GM18507 (cell line): ENCODE measurements around the gene TAB3.

Source experiments
- DNase-seq: peaks from one replicate; pipeline ENCODE4 v3.0.0; 2011; ENCODE audit warnings: low read depth; ENCODE audit not compliant: insufficient read length; ENCODE audit errors: extremely low spot score
- FAIRE-seq: peaks from 2 replicates; lab custom pipeline; 2011; peaks lifted over from hg19 to GRCh38; lab: Jason Lieb, UNC

TAB3 gene

GRCh38 chrX:30887721-30888120 is 1.3 kb downstream of the TAB3 start:
- FAIRE-seq (no peak), DNase-seq (no peak)

DNA sequence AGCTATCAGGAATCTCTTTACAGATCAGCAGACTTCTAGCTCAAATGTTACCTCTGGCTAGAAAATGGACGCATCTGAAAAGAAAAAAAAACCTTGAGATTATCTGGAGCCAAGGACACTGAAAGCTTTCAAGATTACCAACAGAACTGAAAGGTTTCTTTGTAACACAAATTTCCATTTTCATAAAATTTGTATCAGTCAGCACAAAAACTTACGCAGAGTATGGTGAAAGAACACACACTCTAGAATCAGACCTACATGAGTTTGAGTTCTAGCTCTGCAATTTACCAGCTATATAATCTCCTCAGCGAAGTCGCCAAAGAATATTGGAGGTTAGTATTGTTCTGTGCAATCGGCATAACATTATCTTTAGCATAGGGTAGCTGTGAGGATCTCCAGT is 1.8 kb downstream of the TAB3 start:
- FAIRE-seq (no peak), DNase-seq (no peak)

- FAIRE-seq = no peak
These were observed 3.9 kb downstream of the TAB3 start for GRCh38 chrX:30885136-30885535.

DNA sequence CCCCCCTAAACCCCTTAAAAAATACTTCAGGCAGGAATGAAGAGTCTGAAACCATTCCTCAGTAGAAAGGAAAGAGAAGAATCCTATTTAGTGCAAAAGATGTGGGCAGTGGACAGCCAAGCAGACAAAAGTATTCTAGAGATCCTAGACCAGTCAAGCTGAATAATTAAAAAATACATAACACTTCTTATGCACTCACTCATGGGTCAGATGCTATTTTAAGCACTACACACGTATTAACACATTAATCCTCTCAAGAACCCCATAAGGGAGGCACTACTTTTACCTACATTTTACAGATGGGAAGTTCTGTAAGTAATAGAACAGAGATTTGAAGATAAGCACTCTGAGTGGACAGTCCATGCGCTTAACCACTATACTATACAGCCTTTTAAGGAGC is 5.9 kb downstream of the TAB3 start:
- FAIRE-seq = no peak
- no peak for DNase-seq

More at GRCh38 chrX:30885136-30885535, 3.9 kb downstream of the TAB3 start:
- no peak for DNase-seq

- DNase-seq = no peak
- FAIRE-seq = no peak
These were observed 7.3 kb downstream of the TAB3 start for GRCh38 chrX:30881797-30882196.

GRCh38 chrX:30881390-30881789 is 7.7 kb downstream of the TAB3 start:
- FAIRE-seq (no peak), DNase-seq (no peak)

DNA sequence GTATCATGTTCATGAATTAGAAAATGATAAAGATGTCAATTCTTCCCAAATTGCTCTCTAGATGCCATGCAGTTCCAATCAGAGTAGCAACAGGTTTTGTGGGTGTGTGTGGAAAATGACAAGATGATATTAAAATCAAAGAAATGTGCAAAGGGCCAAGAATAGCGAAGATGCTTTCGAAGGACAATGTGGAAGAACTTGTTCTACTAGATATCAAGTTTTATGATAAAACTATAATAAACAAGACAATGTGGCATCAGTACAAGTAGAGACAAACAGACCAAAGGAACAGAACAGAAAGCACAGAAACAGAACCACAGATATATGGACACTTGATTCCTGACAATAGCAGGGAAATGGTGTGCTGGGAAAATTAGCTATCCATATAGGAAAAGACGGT is 9.0 kb downstream of the TAB3 start:
- DNase-seq (no peak), FAIRE-seq (no peak)

DNA sequence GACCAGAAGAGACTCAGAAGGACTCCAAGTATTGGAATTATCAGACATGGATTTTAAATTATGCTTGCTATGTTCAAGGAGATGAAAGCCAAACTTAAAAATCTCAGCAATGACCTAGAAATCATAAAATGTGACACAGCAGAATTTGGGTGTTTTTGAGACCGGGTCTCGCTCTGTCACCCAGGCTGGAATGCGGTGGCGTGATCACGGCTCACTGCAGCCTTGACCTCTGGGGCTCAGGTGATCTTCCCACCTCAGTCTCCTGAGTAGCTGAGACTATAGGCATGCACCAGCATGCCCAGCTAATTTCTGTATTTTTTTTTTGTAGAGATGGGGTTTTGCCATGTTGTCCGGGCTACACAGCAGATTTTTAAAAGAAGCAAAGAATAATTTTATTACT is 12.7 kb downstream of the TAB3 start:
- DNase-seq = no peak
- FAIRE-seq = no peak

GRCh38 chrX:30875957-30876356 is 13.1 kb downstream of the TAB3 start:
- DNase-seq (no peak), FAIRE-seq (no peak)

GRCh38 chrX:30874851-30875250 is 14.2 kb downstream of the TAB3 start:
- DNase-seq (no peak), FAIRE-seq (no peak)

DNA sequence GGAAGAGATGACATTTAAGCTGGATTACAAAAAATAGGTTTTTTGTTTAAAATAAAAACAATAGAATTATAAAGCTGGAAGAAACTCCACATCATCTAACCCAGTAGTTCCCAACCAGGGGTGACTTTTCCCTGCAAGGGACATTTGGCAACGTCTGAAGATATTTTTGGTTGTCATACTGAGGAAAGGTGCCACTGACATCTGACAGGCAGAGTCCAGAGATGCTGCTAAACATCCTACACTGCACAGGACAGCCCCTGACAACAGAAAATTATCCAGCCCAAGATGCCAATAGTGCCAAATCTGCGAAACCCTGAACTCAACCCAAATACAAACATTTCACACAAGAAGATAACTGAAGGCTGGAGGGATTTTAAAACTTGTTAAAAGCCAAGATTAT is 18.5 kb downstream of the TAB3 start:
- DNase-seq (no peak), FAIRE-seq (no peak)

DNA sequence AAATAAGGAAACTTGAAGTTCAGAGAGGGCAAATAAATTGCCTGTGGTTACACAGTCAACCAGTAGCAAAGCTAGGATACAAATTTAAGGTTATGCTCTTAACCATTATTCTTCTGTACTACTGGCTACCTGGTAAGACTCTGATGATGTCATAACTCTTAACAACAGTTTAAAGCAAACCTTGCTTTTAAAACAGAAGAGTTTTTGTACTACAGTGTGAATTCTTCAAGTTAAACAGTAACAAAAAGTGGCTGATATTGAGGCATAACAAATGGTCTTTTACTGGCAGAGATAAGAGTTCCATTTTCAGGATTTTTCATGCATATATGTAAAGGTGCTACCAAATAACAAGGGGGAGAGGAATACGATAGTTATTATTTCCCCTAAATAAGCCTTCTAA is 23.4 kb downstream of the TAB3 start:
- DNase-seq (no peak), FAIRE-seq (no peak)

DNA sequence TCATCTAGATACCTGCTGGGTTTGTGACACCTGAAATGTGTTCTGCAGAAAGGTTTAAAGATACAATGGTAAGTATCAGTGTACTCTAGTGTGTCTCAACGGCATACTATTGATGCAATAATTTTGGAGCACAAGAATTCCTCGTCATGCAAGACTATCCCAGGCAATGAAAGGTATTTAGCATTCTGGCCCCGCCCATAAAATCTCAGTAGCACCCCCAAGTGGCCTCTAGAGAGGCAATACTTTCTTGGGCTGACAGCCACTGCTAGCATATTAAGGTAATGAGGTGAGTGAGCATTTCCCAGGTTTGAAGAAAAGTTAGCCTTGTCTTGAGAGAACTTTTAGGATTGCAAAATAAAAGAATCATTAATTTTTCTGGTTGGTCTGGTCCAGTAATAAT is 24.0 kb downstream of the TAB3 start:
- DNase-seq = no peak
- no peak for FAIRE-seq

DNA sequence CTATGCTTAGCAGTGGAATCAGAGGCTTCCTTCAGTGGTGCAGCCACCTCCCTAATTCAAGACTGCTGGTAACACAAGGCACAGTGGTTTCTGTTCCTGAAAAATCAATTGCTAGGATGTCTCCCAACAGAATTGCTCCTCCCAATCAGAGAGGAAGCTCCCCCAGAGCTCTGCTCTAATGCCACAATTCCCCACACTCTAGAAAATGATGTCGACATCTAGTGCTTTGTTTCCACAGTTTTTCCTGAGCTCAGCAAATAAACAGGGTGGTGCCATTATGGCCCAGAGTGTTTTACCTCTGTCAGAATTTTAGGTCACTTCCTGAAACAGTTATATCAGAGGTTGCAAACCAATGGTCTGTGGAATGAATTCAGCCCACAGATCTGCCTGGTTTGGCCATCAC is 24.7 kb downstream of the TAB3 start:
- FAIRE-seq (no peak), DNase-seq (no peak)

- FAIRE-seq (no peak), DNase-seq (no peak)
These were observed 25.1 kb downstream of the TAB3 start for GRCh38 chrX:30863974-30864373.

- FAIRE-seq (no peak), DNase-seq (no peak)
These were observed 31.0 kb downstream of the TAB3 start for GRCh38 chrX:30858098-30858497.

DNA sequence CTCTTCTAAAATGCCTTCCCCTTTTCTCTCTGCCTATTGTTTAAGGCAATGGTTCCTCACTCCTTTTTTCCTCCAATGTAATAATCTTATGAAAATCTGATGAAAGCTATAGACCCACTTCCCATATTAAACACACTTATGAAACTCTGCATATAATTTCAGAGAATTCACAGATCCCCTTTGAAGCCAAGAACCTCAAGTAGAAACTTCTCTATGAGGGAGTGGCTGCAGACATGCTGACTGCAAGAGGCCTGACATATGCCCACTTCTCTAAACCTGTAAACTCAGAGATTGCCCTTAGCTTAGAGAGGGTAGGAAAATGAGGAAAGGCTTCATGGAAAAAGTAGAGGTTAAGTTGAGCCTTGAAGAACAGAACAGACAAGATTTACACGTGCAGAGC is 37.6 kb downstream of the TAB3 start:
- DNase-seq = no peak
- FAIRE-seq = no peak

- FAIRE-seq (no peak), DNase-seq (no peak)
These were observed 53.7 kb downstream of the TAB3 start for GRCh38 chrX:30835373-30835772.

- FAIRE-seq = no peak
- DNase-seq = no peak
These were observed 55.2 kb downstream of the TAB3 start for GRCh38 chrX:30833896-30834295.

DNA sequence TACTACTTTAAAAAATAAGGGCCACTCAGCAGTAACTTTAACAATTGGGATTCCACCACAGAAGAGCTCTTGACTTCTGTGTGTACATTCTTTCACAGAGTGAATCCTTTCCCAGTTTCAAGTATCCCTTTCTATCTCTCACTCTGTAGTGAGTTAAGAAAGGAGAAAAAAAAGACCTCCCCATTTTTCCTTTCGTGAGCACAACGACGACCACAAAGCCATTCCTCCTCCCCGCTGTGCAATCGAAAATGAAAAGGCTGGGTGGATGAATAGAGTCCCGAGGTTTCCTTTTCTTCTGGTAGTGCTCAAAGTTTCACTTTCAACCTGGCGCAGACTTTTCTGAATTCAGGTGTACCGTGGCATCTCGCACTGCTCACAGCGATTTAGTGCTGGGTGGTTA is 58.0 kb downstream of the TAB3 start:
- FAIRE-seq = no peak
- no peak for DNase-seq

- no peak for FAIRE-seq
- DNase-seq = no peak
These were observed 58.6 kb downstream of the TAB3 start for GRCh38 chrX:30830326-30830943.

- DNase-seq (no peak), FAIRE-seq (no peak)
These were observed 64.8 kb downstream of the TAB3 start for GRCh38 chrX:30824275-30824674.
